ENCODE data around the gene KCNJ15. TPM values are rescaled to one million over a fixed set of nuclear protein-coding genes. Genes with fewer than 3 reads are reported as not detected.

Gene KCNJ15
- total RNA-seq, 1 donor, result under 0.01 TPM

DNA sequence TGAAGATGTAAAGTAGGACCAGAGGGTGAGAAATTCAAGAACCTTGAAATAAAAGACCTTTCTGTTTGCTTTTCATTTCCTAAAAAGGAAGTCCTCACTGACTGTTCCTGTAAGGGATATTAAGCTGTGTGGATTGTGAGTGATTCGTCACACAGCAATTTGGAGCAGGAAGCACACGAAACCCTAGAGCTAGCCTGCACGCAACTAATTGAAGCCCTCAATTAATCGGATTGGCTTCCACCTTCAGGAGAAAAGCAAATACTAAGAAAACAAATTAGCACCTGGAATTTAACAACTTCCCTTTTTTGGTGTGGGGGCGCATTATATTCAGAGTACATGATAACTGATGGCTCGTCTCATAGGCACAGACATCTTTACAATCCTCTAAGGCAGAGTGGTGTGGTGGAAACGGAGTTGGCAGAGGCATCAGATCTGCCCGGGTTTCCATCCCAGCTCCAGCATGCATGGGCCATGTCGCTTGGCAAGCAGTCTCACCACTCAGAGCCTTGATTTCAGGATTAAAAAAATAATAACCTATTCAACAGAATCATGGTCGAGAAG lies 95.2 kb downstream of the KCNJ15 start:
- DNase-seq (ENCODE audit: low read depth in 2 of 3, low spot score in 2 of 3), result peak in 2 of 3 donors; percentile 13 to 53

DNA sequence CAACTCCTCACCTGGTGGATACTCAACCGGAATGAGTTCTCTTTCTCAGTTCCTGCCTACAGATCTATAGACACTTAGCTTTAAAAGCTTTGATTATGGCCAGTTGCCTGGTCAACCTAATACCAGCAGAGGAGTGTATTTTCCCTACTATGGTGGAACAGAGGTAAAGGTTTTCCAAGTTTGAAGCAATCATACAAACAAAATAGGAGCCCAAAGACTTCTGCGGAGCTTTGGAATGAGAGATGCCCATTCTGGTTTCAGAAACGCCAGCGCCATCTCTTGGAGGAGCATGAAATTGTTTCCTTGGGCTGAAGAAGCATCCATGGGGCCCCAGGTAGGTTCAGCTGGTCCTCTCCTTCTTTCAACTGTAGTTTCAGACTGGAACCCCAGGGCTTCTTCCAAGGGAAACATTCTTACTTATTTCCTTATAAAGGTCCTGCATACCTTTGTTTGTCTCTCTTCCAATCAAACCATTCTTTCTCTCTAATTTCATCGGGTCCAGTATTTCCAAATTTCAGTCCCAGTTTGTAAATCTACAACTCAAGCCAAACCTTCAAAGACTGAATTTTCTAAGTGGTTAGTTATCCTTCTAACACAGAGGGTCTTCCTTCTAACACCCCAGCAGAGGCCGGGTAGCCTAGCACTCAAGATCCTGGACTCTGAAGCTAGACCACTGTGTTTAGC lies 95.9 kb downstream of the KCNJ15 start:
- DNase-seq (ENCODE audit: low read depth in 2 of 3, low spot score in 2 of 3), result peak in 1 of 3 donors; percentile 66

DNA sequence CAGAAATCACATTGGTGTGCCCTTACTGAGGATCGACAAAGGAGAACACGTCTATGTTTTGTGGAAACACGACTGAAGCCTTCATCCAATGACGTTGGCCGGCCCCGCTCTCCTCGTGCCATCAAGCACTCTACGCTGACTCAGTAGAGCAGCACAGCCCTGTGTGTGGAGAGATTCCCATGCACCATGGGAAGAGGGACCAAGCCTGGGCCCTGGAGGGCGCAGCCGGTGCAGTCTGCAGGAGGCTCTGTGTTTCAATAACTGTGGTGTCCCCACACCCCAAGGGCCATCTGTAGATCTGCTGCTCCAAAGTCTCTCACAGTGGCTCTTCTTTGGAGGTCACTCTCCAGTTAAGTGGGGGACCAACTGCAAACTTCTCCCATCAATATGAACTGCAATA lies 97.4 kb downstream of the KCNJ15 start:
- DNase-seq (ENCODE audit: low read depth in 2 of 3, low spot score in 2 of 3), result no peak

DNA sequence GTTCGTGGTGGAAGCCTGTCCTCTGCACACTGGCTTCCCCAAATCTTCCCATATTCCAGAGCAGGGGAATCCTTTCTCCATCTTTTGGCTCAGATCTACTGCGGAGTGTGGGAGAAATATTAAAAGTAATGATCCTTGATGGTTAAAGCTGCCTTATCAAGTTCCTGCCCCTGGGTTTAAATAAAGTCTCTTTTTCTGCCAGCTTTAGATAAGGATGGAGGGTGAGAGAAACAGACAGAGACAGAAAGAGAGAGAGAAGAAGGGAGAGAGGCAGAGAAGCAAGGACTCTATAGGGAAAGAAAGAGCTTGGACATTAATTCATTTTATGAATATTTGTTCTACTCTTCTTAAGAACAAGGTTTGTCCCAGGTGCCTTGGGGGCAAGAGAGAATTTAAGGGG lies 98.0 kb downstream of the KCNJ15 start:
- peak in 1 of 3 donors; percentile 12 for DNase-seq (ENCODE audit: low read depth in 2 of 3, low spot score in 2 of 3)

DNA sequence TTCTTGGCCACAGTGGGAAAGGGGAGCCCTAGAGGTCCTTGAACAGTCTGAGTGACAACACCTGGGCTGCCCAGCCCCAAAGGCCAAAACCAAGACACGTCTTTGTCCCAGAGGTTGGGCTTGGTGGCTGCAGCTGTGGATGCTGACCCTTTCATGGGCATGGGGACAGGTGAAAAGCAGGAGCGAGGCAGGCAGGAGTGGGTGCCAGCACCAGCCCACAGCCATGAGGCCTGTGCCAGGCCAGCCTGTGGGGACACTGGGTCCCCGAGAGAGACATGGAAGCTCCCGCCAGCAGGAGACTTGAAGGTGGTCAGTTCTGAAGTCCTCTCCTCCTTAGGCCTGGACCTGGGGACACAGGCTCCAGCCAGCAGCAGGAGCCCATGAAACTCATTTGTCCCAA lies 98.6 kb downstream of the KCNJ15 start:
- no peak for DNase-seq (ENCODE audit: low read depth in 2 of 3, low spot score in 2 of 3)

DNA sequence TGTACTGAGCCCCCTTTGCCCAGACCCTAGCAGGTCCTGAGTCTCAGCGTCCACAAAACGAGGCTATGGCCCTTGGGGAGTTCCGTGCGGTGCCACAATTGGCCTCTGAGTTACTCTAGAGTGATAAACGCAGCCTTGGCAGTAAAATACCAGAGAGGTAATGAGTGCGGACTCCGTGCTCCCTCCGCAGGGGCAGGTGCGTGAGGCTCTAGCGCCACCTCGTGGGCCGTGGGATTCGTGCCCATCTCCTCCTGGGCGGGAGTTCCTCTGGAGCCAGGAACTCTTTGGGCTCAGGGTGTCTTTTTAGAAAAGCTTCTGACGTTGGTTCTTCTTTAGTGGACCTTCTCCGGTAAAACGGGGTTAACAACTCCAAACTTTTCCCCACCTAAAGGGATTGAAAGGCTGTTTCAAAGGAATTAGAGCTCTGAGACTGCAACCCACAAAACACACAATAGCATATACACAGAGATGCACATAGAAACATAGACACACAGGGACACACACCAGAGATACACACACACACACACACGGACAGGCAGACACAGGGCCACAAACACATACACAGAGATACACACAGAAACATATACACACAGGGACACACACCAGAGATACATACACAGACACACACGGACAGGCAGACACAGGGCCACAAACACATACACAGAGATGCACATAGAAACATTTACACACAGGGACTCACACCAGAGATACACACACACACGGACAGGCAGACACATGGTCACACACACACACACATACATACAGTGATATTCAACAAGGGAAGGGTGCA lies 99.4 kb downstream of the KCNJ15 start:
- peak; percentile 45 to 83 (median 71) for DNase-seq (ENCODE audit: low read depth in 2 of 3, low spot score in 2 of 3)

Other genes starting within 250 kb of the KCNJ15 start
- 89.1 TPM for gene ERG, start 241.5 kb downstream of the KCNJ15 start, total RNA-seq

Measured in hematopoietic multipotent progenitor cell (in vitro differentiated cells).